DOHH2 (cell line): ENCODE results near the gene STON1.

ENCODE experiments used
- H3F3A ChIP-seq: fragments of 200-600 bp; sonication (generic), shearing (Covaris generic); 2 replicates; pipeline ENCODE4 v1.6.0; 2016; ENCODE audit warnings: antibody characterized with exemption, mild to moderate bottlenecking; ENCODE audit not compliant: control insufficient read depth, insufficient read depth
- H3K27ac ChIP-seq: fragments of 200-600 bp; sonication (generic); 2 replicates; pipeline ENCODE4 v1.5.1; 2014; ENCODE audit warnings: low read depth, mild to moderate bottlenecking, low read length, moderate library complexity
- H3K27me3 ChIP-seq: fragments of 200-600 bp; sonication (generic); 2 replicates; pipeline ENCODE4 v1.6.1; 2014; ENCODE audit warnings: mild to moderate bottlenecking, low read length, mixed read lengths; ENCODE audit not compliant: control insufficient read depth
- H3K36me3 ChIP-seq: fragments of 200-600 bp; sonication (generic); 2 replicates; pipeline ENCODE4 v1.6.1; 2014; ENCODE audit warnings: mild to moderate bottlenecking, low read length, moderate library complexity, mixed read lengths; ENCODE audit not compliant: control insufficient read depth
- H3K4me1 ChIP-seq: fragments of 200-600 bp; sonication (generic); 2 replicates; pipeline ENCODE4 v1.6.1; 2014; ENCODE audit warnings: mild to moderate bottlenecking, low read length, mixed read lengths; ENCODE audit not compliant: control insufficient read depth
- H3K4me2 ChIP-seq: fragments of 200-600 bp; sonication (generic); 2 replicates; pipeline ENCODE4 v1.6.0; 2014; ENCODE audit warnings: mild to moderate bottlenecking, low read length, moderate library complexity
- H3K4me3 ChIP-seq: fragments of 200-600 bp; sonication (generic); 2 replicates; pipeline ENCODE4 v1.5.1; 2014; ENCODE audit warnings: mild to moderate bottlenecking, low read length, mixed read lengths
- H3K79me2 ChIP-seq: fragments of 200-600 bp; sonication (generic); 2 replicates; pipeline ENCODE4 v1.6.1; 2014; ENCODE audit warnings: mild to moderate bottlenecking, low read length, mixed read lengths; ENCODE audit not compliant: control insufficient read depth
- H3K9me2 ChIP-seq: fragments of 200-600 bp; sonication (generic); replicated peaks from 2 replicates; pipeline ENCODE4 v1.6.1; 2014; ENCODE audit warnings: mild to moderate bottlenecking, low read length, mixed read lengths; ENCODE audit not compliant: control insufficient read depth
- H3K9me3 ChIP-seq: fragments of 200-600 bp; sonication (generic); 2 replicates; pipeline ENCODE4 v1.6.1; 2014; ENCODE audit warnings: antibody characterized with exemption, low read length, mixed read lengths; ENCODE audit not compliant: control insufficient read depth, insufficient read depth
- H4K20me1 ChIP-seq: fragments of 200-600 bp; sonication (generic); 2 replicates; pipeline ENCODE4 v1.6.0; 2014; ENCODE audit warnings: low read depth, mild to moderate bottlenecking, antibody characterized with exemption, low read length, moderate library complexity; ENCODE audit not compliant: control insufficient read depth, insufficient read depth
- CTCF ChIP-seq: fragments of 200-600 bp; sonication (generic); IDR thresholded peaks from one replicate; pipeline ENCODE4 v1.5.1; 2014; ENCODE audit warnings: antibody characterized with exemption, mild to moderate bottlenecking, low read depth, low read length; ENCODE audit not compliant: poor library complexity, severe bottlenecking
- EZH2phosphoT487 ChIP-seq: fragments of 200-600 bp; sonication (generic); IDR thresholded peaks from 2 replicates; pipeline ENCODE4 v1.6.1; 2017; ENCODE audit warnings: borderline replicate concordance, mild to moderate bottlenecking, antibody characterized with exemption, low read length, moderate library complexity, mixed read lengths

Gene STON1

GRCh38 chr2:48496849-48497248, 33.1 kb upstream of the STON1 start:
- H3K4me1 ChIP-seq: no peaks in the 10 kb centered on the region
- H3K36me3 ChIP-seq: peaks cover 36% of the 10 kb centered on the region
- H3K9me2 ChIP-seq: no peaks in the 10 kb centered on the region
- H3K4me2 ChIP-seq: no peak overlapping the region
- H3K4me3 ChIP-seq: no peak overlapping the region
- H3K27me3 ChIP-seq: no peaks in the 10 kb centered on the region
- H3F3A ChIP-seq: no peaks in the 10 kb centered on the region
- no peak overlapping the region for H3K27ac ChIP-seq
- no peaks in the 10 kb centered on the region for H3K79me2 ChIP-seq
- no peak for TF ChIP-seq CTCF
- no peak for TF ChIP-seq EZH2phosphoT487
- H3K9me3 ChIP-seq: no peaks in the 10 kb centered on the region
- no peaks in the 10 kb centered on the region for H4K20me1 ChIP-seq

DNA sequence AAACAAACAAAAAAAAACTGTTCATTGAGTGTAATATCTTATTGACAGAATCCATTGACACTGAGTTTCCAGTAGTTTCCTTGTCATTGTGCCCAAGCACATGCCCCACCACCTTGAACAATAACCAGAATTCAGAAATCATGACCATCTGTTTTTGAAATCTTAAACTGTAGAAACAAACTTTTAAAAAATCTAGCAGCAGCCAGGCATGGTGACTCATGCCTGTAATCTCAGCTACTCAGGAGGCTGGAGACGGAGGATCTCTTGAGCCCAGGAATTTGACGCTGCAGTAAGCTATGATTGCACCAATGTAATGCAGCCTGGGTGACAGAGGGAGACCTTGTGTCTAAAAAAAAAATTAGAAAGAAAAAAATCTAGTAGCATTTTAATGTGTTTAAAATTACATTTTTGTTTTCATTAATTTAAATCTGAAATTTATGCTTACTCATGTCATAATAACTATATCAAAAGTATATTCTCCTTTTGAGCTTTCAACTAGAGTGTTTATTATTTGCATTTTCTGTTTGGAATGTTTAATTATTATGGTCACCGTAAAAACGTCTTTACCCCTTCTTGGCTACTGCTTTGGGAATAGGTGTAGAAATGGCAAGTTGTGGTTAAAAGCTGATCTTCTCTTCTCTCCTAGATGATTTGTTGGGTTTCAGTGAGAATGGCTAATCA, 25.2 kb upstream of the STON1 start:
- Histone ChIP-seq H3F3A (no peaks in the 10 kb centered on the region), H3K79me2 (no peaks in the 10 kb centered on the region), H3K27me3 (no peaks in the 10 kb centered on the region), H3K4me3 (no peak overlapping the region), H3K9me3 (no peaks in the 10 kb centered on the region), H3K36me3 (peaks cover 40% of the 10 kb centered on the region), H3K27ac (no peak overlapping the region), H3K9me2 (no peaks in the 10 kb centered on the region), H4K20me1 (no peaks in the 10 kb centered on the region), H3K4me2 (no peak overlapping the region), H3K4me1 (peaks cover 8% of the 10 kb centered on the region; the same call in 1 of the 2 replicates)
- TF ChIP-seq EZH2phosphoT487 (no peak), CTCF (no peak)

GRCh38 chr2:48507111-48507510, 22.8 kb upstream of the STON1 start:
- H4K20me1 ChIP-seq: no peaks in the 10 kb centered on the region
- no peaks in the 10 kb centered on the region for H3K9me2 ChIP-seq
- no peaks in the 10 kb centered on the region for H3F3A ChIP-seq
- no peaks in the 10 kb centered on the region for H3K9me3 ChIP-seq
- H3K36me3 ChIP-seq: peaks cover 49% of the 10 kb centered on the region
- no peaks in the 10 kb centered on the region for H3K27me3 ChIP-seq
- no peak overlapping the region for H3K4me3 ChIP-seq
- no peak overlapping the region for H3K4me2 ChIP-seq
- H3K79me2 ChIP-seq: no peaks in the 10 kb centered on the region
- no peak overlapping the region for H3K27ac ChIP-seq
- TF ChIP-seq EZH2phosphoT487: no peak
- peaks cover 8% of the 10 kb centered on the region; the same call in 1 of the 2 replicates for H3K4me1 ChIP-seq

- TF ChIP-seq CTCF (no peak), EZH2phosphoT487 (no peak)
- peaks cover 53% of the 10 kb centered on the region for H3K36me3 ChIP-seq
- H3K79me2 ChIP-seq: no peaks in the 10 kb centered on the region
- peaks cover 8% of the 10 kb centered on the region; the same call in 1 of the 2 replicates for H3K4me1 ChIP-seq
- no peaks in the 10 kb centered on the region for H3K9me2 ChIP-seq
- H3K9me3 ChIP-seq: no peaks in the 10 kb centered on the region
- H3K27ac ChIP-seq: no peak overlapping the region
- no peak overlapping the region for H3K4me3 ChIP-seq
- H3F3A ChIP-seq: no peaks in the 10 kb centered on the region
- no peak overlapping the region for H3K4me2 ChIP-seq
- no peaks in the 10 kb centered on the region for H4K20me1 ChIP-seq
- no peaks in the 10 kb centered on the region for H3K27me3 ChIP-seq
Observed at GRCh38 chr2:48508461-48509124, 21.4 kb upstream of the STON1 start.
